ENCODE data around the gene CXCL14. TPM values are rescaled to one million over a fixed set of nuclear protein-coding genes. Genes with fewer than 3 reads are reported as not detected.

Gene CXCL14
- total and polyA plus RNA-seq, 2 donors (not counting 1 experiment from before 2014, with no cell fraction given): not detected

- ATAC-seq (ENCODE audit: low read depth) (no peak), DNase-seq (no peak)
- no peaks in the 10 kb centered on the region for H3K36me3 ChIP-seq (replicated peaks in 1 of 2; ENCODE audit: control extremely low read depth in 1 of 2, control insufficient read depth in 1 of 2, extremely low read depth in 1 of 2, insufficient read depth in 2 of 2, low read length in 1 of 2)
- no peaks in the 10 kb centered on the region for H4K20me1 ChIP-seq (ENCODE audit: control insufficient read depth, insufficient read depth, low read length, poor library complexity, severe bottlenecking)
- 73% methylated on average over 4 of the region's 4 CpGs for WGBS (ENCODE audit: insufficient coverage)
- no peak overlapping the region for H3K27ac ChIP-seq (ENCODE audit: low read length in 2 of 2)
- TF ChIP-seq, protein P1, sequence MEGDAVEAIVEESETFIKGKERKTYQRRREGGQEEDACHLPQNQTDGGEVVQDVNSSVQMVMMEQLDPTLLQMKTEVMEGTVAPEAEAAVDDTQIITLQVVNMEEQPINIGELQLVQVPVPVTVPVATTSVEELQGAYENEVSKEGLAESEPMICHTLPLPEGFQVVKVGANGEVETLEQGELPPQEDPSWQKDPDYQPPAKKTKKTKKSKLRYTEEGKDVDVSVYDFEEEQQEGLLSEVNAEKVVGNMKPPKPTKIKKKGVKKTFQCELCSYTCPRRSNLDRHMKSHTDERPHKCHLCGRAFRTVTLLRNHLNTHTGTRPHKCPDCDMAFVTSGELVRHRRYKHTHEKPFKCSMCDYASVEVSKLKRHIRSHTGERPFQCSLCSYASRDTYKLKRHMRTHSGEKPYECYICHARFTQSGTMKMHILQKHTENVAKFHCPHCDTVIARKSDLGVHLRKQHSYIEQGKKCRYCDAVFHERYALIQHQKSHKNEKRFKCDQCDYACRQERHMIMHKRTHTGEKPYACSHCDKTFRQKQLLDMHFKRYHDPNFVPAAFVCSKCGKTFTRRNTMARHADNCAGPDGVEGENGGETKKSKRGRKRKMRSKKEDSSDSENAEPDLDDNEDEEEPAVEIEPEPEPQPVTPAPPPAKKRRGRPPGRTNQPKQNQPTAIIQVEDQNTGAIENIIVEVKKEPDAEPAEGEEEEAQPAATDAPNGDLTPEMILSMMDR (IDR thresholded peaks at IDR 0.05): no peak
- TF ChIP-seq EZH2 (IDR thresholded peaks at IDR 0.05; ENCODE audit: borderline replicate concordance, insufficient read depth, low read depth, low read length, poor library complexity, severe bottlenecking): no peak
- H3K9ac ChIP-seq (ENCODE audit: low read length): no peak overlapping the region
- H3K4me1 ChIP-seq (ENCODE audit: control insufficient read depth in 2 of 2, insufficient read depth in 2 of 2, low read length in 2 of 2): no peaks in the 10 kb centered on the region
- Mint-ChIP-seq H3K27ac (no peak overlapping the region), H3K9me3 (ENCODE audit: insufficient read depth) (peaks cover 16% of the 10 kb centered on the region), H3K27me3 (peaks cover 15% of the 10 kb centered on the region), H3K4me1 (no peaks in the 10 kb centered on the region), H3K4me3 (no peak overlapping the region)
- peaks cover 0 to 24% (median 22%) of the 10 kb centered on the region in 3 donors for H3K9me3 ChIP-seq (ENCODE audit: control extremely low read depth in 1 of 3, control insufficient read depth in 2 of 3, insufficient read depth in 1 of 3, low read length in 2 of 3)
- intact Hi-C loops (cut with micrococcal nuclease): no loop called here
- H3K4me2 ChIP-seq (replicated peaks; ENCODE audit: low read depth, low read length, poor library complexity, severe bottlenecking): no peak overlapping the region
- POLR2A ChIA-PET: no interaction called here
- H3K4me3 ChIP-seq (ENCODE audit: control extremely low read depth in 1 of 5, extremely low read depth in 1 of 5, insufficient read depth in 1 of 5, low read depth in 2 of 5, low read length in 4 of 5): no peak overlapping the region
- no peaks in the 10 kb centered on the region for H3K79me2 ChIP-seq (ENCODE audit: control insufficient read depth, insufficient read depth, low read length)
- no peak overlapping the region for H2AFZ ChIP-seq (ENCODE audit: insufficient read depth, low read depth, low read length, poor library complexity, severe bottlenecking)
- CTCF ChIA-PET: no interaction called here
- no peaks in the 10 kb centered on the region for H3K27me3 ChIP-seq (replicated peaks in 1 of 4; ENCODE audit: control extremely low read depth in 1 of 4, control insufficient read depth in 3 of 4, insufficient read depth in 4 of 4, low read length in 3 of 4)
Measured at GRCh38 chr5:135615581-135616260, 36.9 kb upstream of the CXCL14 start.

DNA sequence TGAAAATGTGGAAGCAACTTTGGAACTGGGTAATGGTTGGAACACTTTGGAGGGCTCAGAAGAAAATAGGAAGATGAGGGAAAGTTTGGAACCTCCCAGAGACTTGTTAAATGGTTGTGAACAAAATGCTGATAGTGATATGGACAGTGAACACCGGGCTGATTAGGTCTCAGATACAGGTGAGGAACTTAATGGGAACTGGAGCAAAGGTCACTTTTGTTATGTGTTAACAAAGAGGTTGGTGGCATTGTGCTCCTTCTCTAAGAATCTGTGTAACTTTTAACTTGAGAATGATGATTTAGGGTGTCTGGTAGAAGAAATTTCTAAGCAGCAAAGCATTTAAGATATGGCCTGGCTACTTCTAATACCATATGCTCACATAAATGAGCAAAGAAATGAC lies 36.4 kb upstream of the CXCL14 start:
- Histone ChIP-seq H3K27ac (ENCODE audit: low read length in 2 of 2) (no peak overlapping the region), H3K36me3 (replicated peaks in 1 of 2; ENCODE audit: control extremely low read depth in 1 of 2, control insufficient read depth in 1 of 2, extremely low read depth in 1 of 2, insufficient read depth in 2 of 2, low read length in 1 of 2) (no peaks in the 10 kb centered on the region), H4K20me1 (ENCODE audit: control insufficient read depth, insufficient read depth, low read length, poor library complexity, severe bottlenecking) (no peaks in the 10 kb centered on the region), H3K27me3 (replicated peaks in 1 of 4; ENCODE audit: control extremely low read depth in 1 of 4, control insufficient read depth in 3 of 4, insufficient read depth in 4 of 4, low read length in 3 of 4) (no peaks in the 10 kb centered on the region), H3K4me2 (replicated peaks; ENCODE audit: low read depth, low read length, poor library complexity, severe bottlenecking) (no peak overlapping the region), H3K4me1 (ENCODE audit: control insufficient read depth in 2 of 2, insufficient read depth in 2 of 2, low read length in 2 of 2) (no peaks in the 10 kb centered on the region), H3K9me3 (ENCODE audit: control extremely low read depth in 1 of 3, control insufficient read depth in 2 of 3, insufficient read depth in 1 of 3, low read length in 2 of 3) (peaks cover 0 to 24% (median 16%) of the 10 kb centered on the region in 3 donors), H2AFZ (ENCODE audit: insufficient read depth, low read depth, low read length, poor library complexity, severe bottlenecking) (no peak overlapping the region), H3K9ac (ENCODE audit: low read length) (no peak overlapping the region), H3K79me2 (ENCODE audit: control insufficient read depth, insufficient read depth, low read length) (no peaks in the 10 kb centered on the region), H3K4me3 (ENCODE audit: control extremely low read depth in 1 of 5, extremely low read depth in 1 of 5, insufficient read depth in 1 of 5, low read depth in 2 of 5, low read length in 4 of 5) (no peak overlapping the region)
- Mint-ChIP-seq H3K27me3 (peaks cover 15% of the 10 kb centered on the region), H3K4me1 (no peaks in the 10 kb centered on the region), H3K9me3 (ENCODE audit: insufficient read depth) (peaks cover 16% of the 10 kb centered on the region), H3K27ac (no peak overlapping the region), H3K4me3 (no peak overlapping the region)
- ChIA-PET CTCF (no interaction called here), POLR2A (no interaction called here)
- TF ChIP-seq EZH2 (IDR thresholded peaks at IDR 0.05; ENCODE audit: borderline replicate concordance, insufficient read depth, low read depth, low read length, poor library complexity, severe bottlenecking): no peak
- DNase-seq (no peak), ATAC-seq (ENCODE audit: low read depth) (no peak)
- intact Hi-C loops (cut with micrococcal nuclease): no loop called here
- 82% methylated on average over 1 of the region's 1 CpG for WGBS (ENCODE audit: insufficient coverage)

Data from B cell (primary cell).